Suppressor macrophage treated with lipopolysaccharide for 1 hour (primary cell): ENCODE measurements around the gene POLK.
A peak's percentile ranks its signal among the peaks of the same experiment; 100 is the strongest.

Source experiments
- DNase-seq, 3 donors: peaks; one replicate each; pipeline ENCODE4 v3.0.0-alpha.2; 2020 to 2022

POLK gene

GRCh38 chr5:75611311-75612225, 99.9 kb downstream of the POLK start, which contains the start of gene ANKDD1B:
Gene ANKDD1B, plus strand, starts transcription at chr5:75611453. Its CDS starts 182 bp downstream, at chr5:75611635.
- peak in 1 of 3 donors; percentile 5 for DNase-seq

GRCh38 chr5:75612226-75612569, 100.5 kb downstream of the POLK start:
- DNase-seq = no peak

- DNase-seq = no peak
These were observed 101.2 kb downstream of the POLK start for GRCh38 chr5:75612901-75613300.

DNA sequence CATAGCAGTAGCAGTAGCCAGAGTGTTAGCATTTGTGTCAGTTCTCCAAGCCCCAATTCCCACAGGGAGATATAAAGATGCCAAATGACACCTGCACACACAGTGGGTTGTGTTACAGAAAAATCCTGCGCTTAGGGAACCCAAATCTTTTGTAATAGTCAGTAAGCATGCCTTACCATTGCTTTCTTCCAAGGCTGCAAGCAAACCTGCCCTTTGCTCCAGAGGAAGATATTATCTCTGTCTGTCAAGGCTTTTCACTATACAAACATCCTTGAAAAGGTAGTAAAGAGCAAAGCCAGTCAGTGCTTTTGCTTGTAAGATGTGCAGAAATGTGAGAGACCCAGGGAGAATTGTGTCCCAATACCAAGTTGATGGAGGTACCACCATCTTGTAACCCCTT, 102.5 kb downstream of the POLK start:
- DNase-seq = no peak

DNA sequence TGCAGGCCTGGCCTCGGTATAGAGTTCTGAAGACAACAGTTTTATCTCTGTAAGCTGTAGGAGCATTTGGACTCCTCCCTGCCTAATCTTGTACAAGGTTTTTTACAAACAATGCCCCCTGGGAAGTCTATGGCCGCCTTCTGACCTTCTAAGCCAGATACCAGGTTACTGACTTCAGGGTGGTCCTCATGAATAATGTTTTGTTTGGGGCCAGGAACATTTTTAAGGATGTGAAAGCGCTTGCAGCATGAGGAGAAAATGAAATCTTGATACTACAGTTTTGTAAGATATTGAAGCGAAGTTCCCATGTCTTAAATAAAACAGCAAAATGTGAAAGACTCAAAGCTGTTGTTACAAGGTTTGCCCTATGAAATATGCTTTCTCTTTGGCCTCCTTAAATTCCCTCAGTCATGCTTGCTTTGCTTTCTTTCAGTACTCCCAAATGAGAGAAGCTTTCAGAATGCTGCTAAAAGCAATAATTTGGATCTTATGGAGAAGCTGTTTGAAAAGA, 104.7 kb downstream of the POLK start:
- DNase-seq = no peak

- no peak for DNase-seq
These were observed 105.4 kb downstream of the POLK start for GRCh38 chr5:75616971-75617621.

GRCh38 chr5:75617736-75618352, 106.2 kb downstream of the POLK start:
- no peak for DNase-seq

GRCh38 chr5:75620184-75620959, 108.7 kb downstream of the POLK start:
- DNase-seq = no peak

GRCh38 chr5:75622564-75622963, 110.9 kb downstream of the POLK start:
- DNase-seq = no peak

DNA sequence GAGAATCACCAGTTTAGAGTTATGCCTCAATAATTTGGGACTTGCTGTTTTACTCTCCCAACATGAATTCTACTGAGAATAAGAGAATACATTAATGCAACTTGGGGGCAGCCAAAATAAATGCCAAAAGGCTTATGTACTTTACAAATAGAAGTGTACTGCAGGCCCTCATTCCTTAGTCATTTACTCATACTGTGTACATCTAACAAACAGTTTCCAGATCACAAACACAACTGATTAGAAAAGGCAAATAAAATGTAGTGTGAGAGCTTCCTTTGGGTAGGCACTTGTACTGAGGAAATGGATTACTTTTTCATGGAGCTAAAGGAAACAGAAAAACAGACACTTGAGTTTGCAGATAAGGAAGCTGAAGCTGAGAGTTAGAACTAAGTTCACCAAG, 112.2 kb downstream of the POLK start:
- no peak for DNase-seq

DNA sequence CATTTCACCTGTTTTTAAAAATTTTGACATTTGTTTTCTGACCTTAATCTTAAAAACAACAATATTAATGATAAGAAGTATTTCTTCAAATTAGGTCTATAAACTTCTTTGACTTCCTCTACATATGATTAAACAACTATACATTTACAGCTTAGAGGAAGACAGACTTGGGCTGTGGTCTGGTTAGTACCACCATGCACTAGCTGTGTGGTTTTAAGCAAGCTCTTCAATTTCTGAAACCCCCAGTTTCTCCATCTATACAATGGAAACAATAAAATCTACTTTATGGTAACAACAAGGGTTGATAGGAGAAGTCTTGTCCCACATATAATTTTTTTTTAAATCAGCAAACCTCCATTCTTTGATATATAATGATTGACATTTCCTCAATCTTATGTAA, 115.3 kb downstream of the POLK start:
- no peak for DNase-seq

GRCh38 chr5:75627801-75628200, 116.1 kb downstream of the POLK start:
- no peak for DNase-seq

DNA sequence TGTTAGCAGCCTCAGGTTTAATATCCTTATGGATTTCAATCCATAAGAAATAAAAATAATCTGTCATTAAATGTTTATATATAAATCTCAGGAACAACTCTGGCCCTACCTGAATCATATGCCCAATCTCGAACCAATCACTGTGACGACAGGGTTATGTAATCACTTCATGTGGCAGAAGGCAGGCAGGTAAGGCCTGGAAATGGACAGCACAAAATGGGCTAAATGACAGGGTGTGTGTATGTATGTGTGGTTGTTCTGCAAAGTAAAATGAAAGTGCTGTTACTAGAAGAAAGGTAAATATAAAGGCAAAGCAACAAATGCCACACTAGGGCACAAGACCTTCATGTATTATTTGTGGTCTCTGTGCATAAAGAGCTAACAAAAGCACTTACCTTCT, 119.2 kb downstream of the POLK start:
- DNase-seq = no peak

DNA sequence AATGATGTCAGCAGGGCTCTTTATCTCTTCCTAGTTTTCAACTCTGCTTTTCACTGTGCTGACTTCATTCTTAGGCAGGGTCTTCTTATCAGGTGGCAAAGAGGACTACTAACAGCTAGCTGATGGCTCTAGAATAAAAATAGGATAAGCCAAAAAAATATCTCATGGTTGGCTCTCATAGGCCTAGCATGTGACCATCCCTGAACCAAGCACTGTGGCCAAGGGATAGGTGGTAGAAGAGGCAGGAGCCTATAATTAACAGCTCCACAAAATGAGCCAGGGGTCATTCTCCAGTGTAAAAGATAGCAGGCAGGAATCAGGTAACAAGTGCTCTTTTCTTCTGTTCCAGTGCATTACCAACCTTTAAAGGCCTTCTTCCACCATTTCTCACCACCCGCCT, 120.6 kb downstream of the POLK start:
- no peak for DNase-seq

DNA sequence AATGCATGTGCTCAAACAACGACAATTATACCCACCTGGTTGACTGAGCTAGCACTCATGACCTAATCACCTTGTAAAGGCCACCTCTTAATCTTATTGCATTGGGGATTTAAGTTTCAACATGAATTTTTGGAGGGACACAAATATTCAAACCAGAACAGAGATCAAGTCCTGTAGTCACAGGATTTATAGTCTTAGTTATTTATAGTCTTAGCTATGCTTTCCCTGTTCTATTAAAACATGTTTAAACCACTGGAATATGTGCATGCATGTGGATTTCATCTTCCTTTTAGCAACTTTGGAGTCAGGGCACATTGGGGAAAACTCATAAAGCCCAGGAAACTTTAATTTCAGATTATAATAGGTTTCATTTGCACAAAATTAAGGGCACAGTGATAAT, 126.3 kb downstream of the POLK start:
- no peak for DNase-seq

GRCh38 chr5:75639535-75640311, 128.0 kb downstream of the POLK start:
- DNase-seq = no peak

- DNase-seq = no peak
These were observed 128.7 kb downstream of the POLK start for GRCh38 chr5:75640395-75640794.

DNA sequence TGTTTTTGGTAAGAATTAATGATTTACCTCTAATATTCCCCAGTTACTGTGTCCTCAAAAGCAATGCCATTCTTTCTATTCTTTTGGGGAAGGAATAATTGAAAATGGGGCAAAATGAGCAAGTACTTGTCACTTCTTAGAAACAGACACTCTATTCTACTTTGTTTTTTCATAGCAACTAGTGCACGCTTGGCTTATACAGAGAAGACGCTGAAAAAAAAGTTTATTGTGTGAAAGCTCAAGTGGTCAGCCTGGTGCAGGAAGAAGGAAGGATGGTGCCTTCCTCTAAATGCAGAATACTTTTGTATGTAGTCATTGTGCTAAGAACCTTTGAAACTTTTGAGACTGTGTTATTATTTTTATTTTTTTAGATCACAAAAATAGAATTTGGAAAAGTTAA, 129.1 kb downstream of the POLK start:
- no peak for DNase-seq

DNA sequence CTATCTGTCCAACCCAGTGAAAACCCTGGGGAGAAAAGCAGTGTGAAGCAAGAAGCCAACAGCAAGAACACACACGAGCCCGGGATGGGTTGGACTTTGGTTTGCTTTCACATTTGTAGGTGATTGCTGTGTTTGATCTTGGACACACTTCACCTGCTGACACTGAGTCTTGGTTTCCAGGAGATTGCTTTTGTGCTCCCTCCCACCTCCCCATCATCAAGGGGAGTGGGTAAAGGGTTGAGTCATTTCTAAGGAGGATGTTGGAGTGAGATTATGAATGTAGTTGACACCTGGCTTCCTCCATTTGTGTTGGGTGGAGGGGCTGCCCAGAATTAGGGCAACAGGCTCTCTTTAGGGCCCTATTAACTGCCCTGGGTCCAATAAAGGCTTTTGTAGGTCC, 137.0 kb downstream of the POLK start:
- no peak for DNase-seq
